H9 (cell line): ENCODE measurements around the gene CTAG2. TPM values are rescaled to one million over a fixed set of nuclear protein-coding genes. Genes with fewer than 3 reads are reported as not detected.
"Not testable (repeated sequence)": the region's sequence is repeated elsewhere in the genome, so short reads cannot be mapped to it uniquely, and the experiment has no call there.

ENCODE experiments used
- DNase-seq: peaks from one replicate; pipeline ENCODE4 v3.0.0-alpha.2; 2017
- H2AFZ ChIP-seq: one replicate; pipeline ENCODE4 v1.6.1; 2013; ENCODE audit warnings: mild to moderate bottlenecking, low read length, control low read depth, moderate library complexity
- H2AK5ac ChIP-seq: 2 replicates; pipeline ENCODE4 v1.6.1; 2013; ENCODE audit warnings: low read length, control low read depth, mixed read lengths; ENCODE audit not compliant: insufficient read length
- H2BK120ac ChIP-seq: one replicate; pipeline ENCODE4 v1.6.1; 2013; ENCODE audit warnings: low read depth, mild to moderate bottlenecking, low read length, control low read depth, inconsistent platforms; ENCODE audit not compliant: poor library complexity, severe bottlenecking
- H2BK12ac ChIP-seq: 2 replicates; pipeline ENCODE4 v1.6.1; 2013; ENCODE audit warnings: low read length, control low read depth, mixed read lengths, low read depth; ENCODE audit not compliant: insufficient read length
- H2BK15ac ChIP-seq: 2 replicates; pipeline ENCODE4 v1.6.1; 2013; ENCODE audit warnings: low read depth, low read length, control low read depth
- H2BK20ac ChIP-seq: one replicate; pipeline ENCODE4 v1.6.1; 2013; ENCODE audit warnings: low read depth, mild to moderate bottlenecking, low read length, control low read depth, inconsistent platforms; ENCODE audit not compliant: poor library complexity, severe bottlenecking
- H2BK5ac ChIP-seq: 2 replicates; pipeline ENCODE4 v1.6.1; 2013; ENCODE audit warnings: low read length, control low read depth, mixed read lengths; ENCODE audit not compliant: insufficient read length
- H3K14ac ChIP-seq: 2 replicates; pipeline ENCODE4 v1.6.1; 2013; ENCODE audit warnings: low read length, control low read depth; ENCODE audit not compliant: insufficient read depth
- H3K18ac ChIP-seq: 2 replicates; pipeline ENCODE4 v1.6.1; 2013; ENCODE audit warnings: low read depth, mild to moderate bottlenecking, mixed read lengths, low read length, control low read depth; ENCODE audit not compliant: insufficient read length
- H3K23ac ChIP-seq: 2 replicates; pipeline ENCODE4 v1.6.1; 2013; ENCODE audit warnings: low read length, control low read depth, mixed read lengths, low read depth; ENCODE audit not compliant: insufficient read length
- H3K23me2 ChIP-seq: 2 replicates; pipeline ENCODE4 v1.6.1; 2013; ENCODE audit warnings: low read depth, mild to moderate bottlenecking, mixed read lengths, low read length, control low read depth; ENCODE audit not compliant: insufficient read length, poor library complexity, severe bottlenecking
- H3K27ac ChIP-seq: 2 replicates; pipeline ENCODE4 v1.5.1; 2013; ENCODE audit warnings: low read length, control low read depth, mixed read lengths, low read depth; ENCODE audit not compliant: insufficient read length
- H3K27me3 ChIP-seq: 2 replicates; pipeline ENCODE4 v1.6.1; 2013; ENCODE audit warnings: low read length, control low read depth, inconsistent platforms; ENCODE audit not compliant: insufficient read depth
- H3K4ac ChIP-seq: 2 replicates; pipeline ENCODE4 v1.6.1; 2013; ENCODE audit warnings: low read depth, mild to moderate bottlenecking, control low read depth, inconsistent platforms, low read length, moderate library complexity
- H3K4me1 ChIP-seq: 2 replicates; pipeline ENCODE4 v1.6.1; 2013; ENCODE audit warnings: low read length, control low read depth, inconsistent platforms; ENCODE audit not compliant: insufficient read depth
- H3K4me2 ChIP-seq: 2 replicates; pipeline ENCODE4 v1.6.1; 2013; ENCODE audit warnings: low read length, control low read depth, mixed read lengths; ENCODE audit not compliant: insufficient read length, insufficient read depth
- H3K56ac ChIP-seq: 2 replicates; pipeline ENCODE4 v1.6.1; 2013; ENCODE audit warnings: low read depth, mild to moderate bottlenecking, mixed read lengths, low read length, control low read depth; ENCODE audit not compliant: insufficient read length
- H3K79me1 ChIP-seq: 2 replicates; pipeline ENCODE4 v1.6.1; 2013; ENCODE audit warnings: low read depth, mild to moderate bottlenecking, moderate library complexity, low read length, control low read depth, inconsistent platforms; ENCODE audit not compliant: insufficient read depth, poor library complexity, severe bottlenecking
- H3K79me2 ChIP-seq: 2 replicates; pipeline ENCODE4 v1.6.1; 2013; ENCODE audit warnings: low read length, control low read depth, inconsistent platforms; ENCODE audit not compliant: insufficient read depth
- H3K9ac ChIP-seq: 2 replicates; pipeline ENCODE4 v1.6.1; 2013; ENCODE audit warnings: low read length, control low read depth, mixed read lengths; ENCODE audit not compliant: insufficient read length; ENCODE audit errors: extremely low read depth
- H3K9me3 ChIP-seq: one replicate; pipeline ENCODE4 v1.6.1; 2013; ENCODE audit warnings: low read depth, low read length, inconsistent platforms; ENCODE audit not compliant: control insufficient read depth
- H3T11ph ChIP-seq: one replicate; pipeline ENCODE4 v1.6.1; 2013; ENCODE audit warnings: mild to moderate bottlenecking, low read length, control low read depth, inconsistent platforms
- H4K20me1 ChIP-seq: one replicate; pipeline ENCODE4 v1.6.1; 2013; ENCODE audit not compliant: control insufficient read depth, insufficient read length, insufficient read depth
- H4K5ac ChIP-seq: 2 replicates; pipeline ENCODE4 v1.6.1; 2013; ENCODE audit warnings: low read depth, mild to moderate bottlenecking, mixed read lengths, low read length, control low read depth; ENCODE audit not compliant: insufficient read length
- H4K8ac ChIP-seq: replicated peaks from 2 replicates; pipeline ENCODE4 v1.6.1; 2013; ENCODE audit warnings: low read length, control low read depth, mixed read lengths, low read depth; ENCODE audit not compliant: insufficient read length
- H4K91ac ChIP-seq: 2 replicates; pipeline ENCODE4 v1.6.1; 2013; ENCODE audit warnings: low read depth, mild to moderate bottlenecking, moderate library complexity, mixed read lengths, low read length, control low read depth; ENCODE audit not compliant: insufficient read length
- H3K27ac Mint-ChIP-seq, 3 experiments: 2 replicates in 2 of 3; 3 replicates in 1 of 3; pipeline ENCODE4 v1.8.0; 2020 to 2021; ENCODE audit warnings: mixed read lengths in 3 of 3, mild to moderate bottlenecking in 1 of 3, moderate library complexity in 1 of 3
- H3K27me3 Mint-ChIP-seq: 2 replicates; pipeline ENCODE4 v1.8.0; 2021; ENCODE audit warnings: low read depth, mild to moderate bottlenecking, moderate library complexity, mixed read lengths
- H3K36me3 Mint-ChIP-seq, 3 experiments: 2 replicates in 2 of 3; 3 replicates in 1 of 3; pipeline ENCODE4 v1.8.0; 2020 to 2021; ENCODE audit warnings: low read depth in 3 of 3, mixed read lengths in 3 of 3; ENCODE audit not compliant: insufficient read depth in 1 of 3
- H3K4me1 Mint-ChIP-seq, 2 experiments: 2 replicates each; pipeline ENCODE4 v1.8.0; 2020; ENCODE audit warnings: mixed read lengths in 2 of 2
- H3K4me3 Mint-ChIP-seq, 2 experiments: 2 replicates in 1 of 2; 3 replicates in 1 of 2; pipeline ENCODE4 v1.8.0; 2020 to 2021; ENCODE audit warnings: mild to moderate bottlenecking in 2 of 2, mixed read lengths in 2 of 2, moderate library complexity in 1 of 2
- H3K9me3 Mint-ChIP-seq, 2 experiments: 2 replicates in 1 of 2; 3 replicates in 1 of 2; pipeline ENCODE4 v1.8.0; 2020; ENCODE audit warnings: mild to moderate bottlenecking in 2 of 2, mixed read lengths in 2 of 2, moderate library complexity in 1 of 2
- WGBS: extraction: QIAGEN DNeasy Blood & Tissue Kit; methylation state at CpG from one replicate; pipeline ENCODE4 v1.1.7; 2013; ENCODE audit warnings: missing lambda C conversion rate, low lambda C conversion rate, mixed read lengths; ENCODE audit not compliant: insufficient read length; ENCODE audit errors: extremely low coverage; 5-methylcytosine and 5-hydroxymethylcytosine counted together
- total RNA-seq: library from RNA; stranded (reverse); gene quantifications from 2 replicates; pipeline ENCODE4 v1.2.1, GENCODE V29; 2021

Gene CTAG2
- total RNA-seq, 1 experiment from 2014 or later = not detected

GRCh38 chrX:154672084-154672483, 18.7 kb upstream of the CTAG2 start:
- H3K4me3 Mint-ChIP-seq, H2AFZ ChIP-seq: not testable (repeated sequence)

GRCh38 chrX:154670848-154671247, 17.5 kb upstream of the CTAG2 start:
- not testable (repeated sequence) for H4K5ac ChIP-seq, H2AFZ ChIP-seq, H3K4ac ChIP-seq, H2BK12ac ChIP-seq, H3K79me1 ChIP-seq, H3K27ac ChIP-seq, H3K27me3 Mint-ChIP-seq, H2BK120ac ChIP-seq, H4K91ac ChIP-seq, H3T11ph ChIP-seq, H3K9ac ChIP-seq, H4K8ac ChIP-seq, H3K56ac ChIP-seq, H2BK20ac ChIP-seq, H2BK5ac ChIP-seq, DNase-seq, H3K4me1 Mint-ChIP-seq, H3K4me3 Mint-ChIP-seq, H3K27ac Mint-ChIP-seq, H2BK15ac ChIP-seq, H3K27me3 ChIP-seq, H3K23ac ChIP-seq, H4K20me1 ChIP-seq, H3K4me1 ChIP-seq, H3K14ac ChIP-seq, H3K18ac ChIP-seq, H2AK5ac ChIP-seq, H3K23me2 ChIP-seq, H3K79me2 ChIP-seq, H3K4me2 ChIP-seq
- Mint-ChIP-seq H3K9me3 (peaks cover 83 to 88% of the 10 kb centered on the region in 2 experiments), H3K36me3 (peaks cover 6 to 16% (median 12%) of the 10 kb centered on the region in 3 experiments; a peak in 4 of 7 replicates)
- H3K9me3 ChIP-seq = peaks cover 22% of the 10 kb centered on the region
- no CpG with 5 or more reads among the region's 8 CpGs for WGBS

More at GRCh38 chrX:154672084-154672483, 18.7 kb upstream of the CTAG2 start:
- H4K8ac ChIP-seq, H2BK5ac ChIP-seq, H2BK12ac ChIP-seq, H2BK120ac ChIP-seq, H3K56ac ChIP-seq, H3K18ac ChIP-seq, DNase-seq, H3K27ac Mint-ChIP-seq, H3K4me1 Mint-ChIP-seq, H3K23me2 ChIP-seq, H3K27me3 Mint-ChIP-seq, H3K4me1 ChIP-seq, H3K4ac ChIP-seq, H3K79me1 ChIP-seq, H3K79me2 ChIP-seq, H2BK15ac ChIP-seq, H3K14ac ChIP-seq, H3K23ac ChIP-seq, H3K4me2 ChIP-seq, H2AK5ac ChIP-seq, H4K5ac ChIP-seq, H3K9ac ChIP-seq, H3K27me3 ChIP-seq, H4K20me1 ChIP-seq, H3K27ac ChIP-seq, H4K91ac ChIP-seq, H2BK20ac ChIP-seq, H3T11ph ChIP-seq: not testable (repeated sequence)
- Mint-ChIP-seq H3K9me3 (peaks cover 77 to 81% of the 10 kb centered on the region in 2 experiments), H3K36me3 (peaks cover 6 to 16% (median 12%) of the 10 kb centered on the region in 3 experiments; a peak in 4 of 7 replicates)
- peaks cover 31% of the 10 kb centered on the region for H3K9me3 ChIP-seq
